Panc1 (cell line): ENCODE measurements around the gene ITK. TPM values are rescaled to one million over a fixed set of nuclear protein-coding genes. Genes with fewer than 3 reads are reported as not detected.

Experiments used
- ATAC-seq: fragments of 200-7000 bp; cut with Tn5 transposase; 2 replicates; pipeline ENCODE4 v1.9.1; 2020; ENCODE audit warnings: mild to moderate bottlenecking, moderate library complexity
- BruUV-seq: library from RNA; stranded (reverse); fragments of 400-500 nt; replicated peaks from 2 replicates; lab custom pipeline; 2021; lab: Mats Ljungman, UMichigan
- CTCF ChIA-PET: fragments of 300-600 bp; sonication (Branson Sonifier 250); formaldehyde crosslinking; loops from one replicate; lab custom pipeline; 2022; ENCODE audit warnings: antibody characterized with exemption; lab: Charles Lee
- POLR2A ChIA-PET: fragments of 300-600 bp; sonication (Branson Sonifier 250); formaldehyde crosslinking; loops from one replicate; lab custom pipeline; 2022; ENCODE audit warnings: antibody characterized with exemption; lab: Charles Lee
- DNase-seq: peaks from one replicate; pipeline ENCODE4 v3.0.0-alpha.2; 2010; ENCODE audit warnings: low read depth, low spot score
- H3K27ac ChIP-seq: 2 replicates; pipeline ENCODE4 v1.5.1; 2011; ENCODE audit warnings: mild to moderate bottlenecking, low read length, inconsistent platforms
- H3K27me3 ChIP-seq: fragments of 200-500 bp; sonication (Bioruptor generic); 2 replicates; pipeline ENCODE4 v1.6.0; 2014; ENCODE audit warnings: low read length, inconsistent platforms; ENCODE audit not compliant: control insufficient read depth, insufficient read depth
- H3K36me3 ChIP-seq: fragments of 200-500 bp; sonication (Bioruptor generic); 2 replicates; pipeline ENCODE4 v1.5.1; 2014; ENCODE audit warnings: inconsistent platforms, mild to moderate bottlenecking, low read length, moderate library complexity; ENCODE audit not compliant: control insufficient read depth, insufficient read depth
- H3K4me1 ChIP-seq: 2 replicates; pipeline ENCODE4 v1.5.1; 2011; ENCODE audit warnings: inconsistent platforms, mild to moderate bottlenecking, low read length, moderate library complexity; ENCODE audit not compliant: control insufficient read depth, insufficient read depth
- H3K4me3 ChIP-seq, 2 experiments: 2 replicates each; pipeline ENCODE4 v1.5.1; 2011 to 2012; ENCODE audit warnings: low read depth in 2 of 2, low read length in 2 of 2, mild to moderate bottlenecking in 2 of 2, inconsistent platforms in 1 of 2, moderate library complexity in 1 of 2
- H3K9me3 ChIP-seq: fragments of 200-500 bp; sonication (Bioruptor generic); 2 replicates; pipeline ENCODE4 v1.5.1; 2014; ENCODE audit warnings: low read depth, mild to moderate bottlenecking, inconsistent platforms, low read length, moderate library complexity; ENCODE audit not compliant: control insufficient read depth, insufficient read depth
- POLR2AphosphoS5 ChIP-seq: IDR thresholded peaks from 2 replicates; pipeline ENCODE4 v1.6.1; 2012; ENCODE audit warnings: mild to moderate bottlenecking, low read depth, low read length, moderate library complexity
- SIN3A ChIP-seq: IDR thresholded peaks from 2 replicates; pipeline ENCODE4 v1.6.1; 2012; ENCODE audit warnings: low read depth, mild to moderate bottlenecking, low read length, moderate library complexity, borderline replicate concordance; ENCODE audit not compliant: insufficient read depth
- TCF7L2 ChIP-seq: IDR thresholded peaks from 2 replicates; pipeline ENCODE4 v1.6.1; 2011; ENCODE audit warnings: mild to moderate bottlenecking, low read depth, low read length, inconsistent platforms
- in situ Hi-C: cut with HindIII; loops from 2 replicates; pipeline ENCODE4 v1.10.0; 2016; ENCODE audit warnings: low sequenced_read_pairs, low pct_unique_long_range_greater_than_20kb
- intact Hi-C: fragments of 100-400 bp; cut with micrococcal nuclease; formaldehyde crosslinking; loops from one replicate; pipeline ENCODE4 v1.10.0; 2022; ENCODE audit not compliant: unreplicated experiment
- total RNA-seq: library from RNA; stranded (reverse); gene quantifications from one replicate; pipeline ENCODE4 v1.2.1, GENCODE V29; 2021; ENCODE audit not compliant: unreplicated experiment
- TF ChIP-seq, protein P1 (sequence below): fragments of 450-650 bp; IDR thresholded peaks from 2 replicates; pipeline ENCODE4 v1.5.1; 2017; ENCODE audit warnings: mild to moderate bottlenecking
- TF ChIP-seq, protein P2 (sequence below), 2 experiments: IDR thresholded peaks; 2 replicates each; pipeline ENCODE4 v1.6.1; 2011 to 2012; ENCODE audit warnings: low read depth in 2 of 2, control low read depth in 1 of 2, low read length in 1 of 2, mild to moderate bottlenecking in 1 of 2, moderate library complexity in 1 of 2; ENCODE audit not compliant: insufficient read depth in 1 of 2

Gene ITK
- total RNA-seq, 1 experiment from 2014 or later: 0.26 TPM

DNA sequence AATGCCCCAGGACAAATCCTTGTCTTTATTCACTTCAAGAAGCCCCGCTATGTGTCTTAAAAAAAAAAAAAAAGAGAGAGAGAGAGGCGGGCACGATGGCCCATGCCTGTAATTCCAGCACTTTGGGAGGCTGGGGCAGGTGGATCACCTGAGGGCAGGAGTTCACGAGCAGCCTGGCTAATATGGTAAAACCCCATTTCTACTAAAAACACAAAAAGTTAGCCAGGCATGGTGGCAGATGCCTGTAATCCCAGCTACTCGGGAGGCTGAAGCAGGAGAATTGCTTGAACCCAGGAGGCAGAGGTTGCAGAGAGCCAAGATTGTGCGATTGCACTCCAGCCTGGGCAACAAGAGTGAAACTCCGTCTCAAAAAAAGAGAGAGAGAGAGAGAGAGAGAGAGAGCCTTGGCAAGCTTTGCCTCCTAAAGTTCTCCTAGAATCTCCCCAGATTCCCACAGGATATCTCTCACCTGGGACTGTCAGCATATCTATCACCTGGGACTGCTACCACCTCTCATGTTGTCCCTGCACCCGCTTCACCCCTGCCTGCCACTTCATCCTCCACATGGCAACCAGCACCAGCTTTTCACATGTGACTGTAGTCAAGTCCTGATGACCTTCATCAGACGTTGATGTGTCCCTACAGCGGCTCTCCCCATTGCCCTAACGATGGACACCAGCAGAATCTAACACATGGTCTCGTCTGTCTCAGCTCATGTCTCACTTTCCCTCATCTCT, 5.8 kb downstream of the ITK start:
- POLR2A ChIA-PET: no interaction called here
- TF ChIP-seq POLR2AphosphoS5 (no peak), SIN3A (no peak), TCF7L2 (no peak)
- TF ChIP-seq, protein P1, sequence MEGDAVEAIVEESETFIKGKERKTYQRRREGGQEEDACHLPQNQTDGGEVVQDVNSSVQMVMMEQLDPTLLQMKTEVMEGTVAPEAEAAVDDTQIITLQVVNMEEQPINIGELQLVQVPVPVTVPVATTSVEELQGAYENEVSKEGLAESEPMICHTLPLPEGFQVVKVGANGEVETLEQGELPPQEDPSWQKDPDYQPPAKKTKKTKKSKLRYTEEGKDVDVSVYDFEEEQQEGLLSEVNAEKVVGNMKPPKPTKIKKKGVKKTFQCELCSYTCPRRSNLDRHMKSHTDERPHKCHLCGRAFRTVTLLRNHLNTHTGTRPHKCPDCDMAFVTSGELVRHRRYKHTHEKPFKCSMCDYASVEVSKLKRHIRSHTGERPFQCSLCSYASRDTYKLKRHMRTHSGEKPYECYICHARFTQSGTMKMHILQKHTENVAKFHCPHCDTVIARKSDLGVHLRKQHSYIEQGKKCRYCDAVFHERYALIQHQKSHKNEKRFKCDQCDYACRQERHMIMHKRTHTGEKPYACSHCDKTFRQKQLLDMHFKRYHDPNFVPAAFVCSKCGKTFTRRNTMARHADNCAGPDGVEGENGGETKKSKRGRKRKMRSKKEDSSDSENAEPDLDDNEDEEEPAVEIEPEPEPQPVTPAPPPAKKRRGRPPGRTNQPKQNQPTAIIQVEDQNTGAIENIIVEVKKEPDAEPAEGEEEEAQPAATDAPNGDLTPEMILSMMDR: no peak
- TF ChIP-seq, protein P2, sequence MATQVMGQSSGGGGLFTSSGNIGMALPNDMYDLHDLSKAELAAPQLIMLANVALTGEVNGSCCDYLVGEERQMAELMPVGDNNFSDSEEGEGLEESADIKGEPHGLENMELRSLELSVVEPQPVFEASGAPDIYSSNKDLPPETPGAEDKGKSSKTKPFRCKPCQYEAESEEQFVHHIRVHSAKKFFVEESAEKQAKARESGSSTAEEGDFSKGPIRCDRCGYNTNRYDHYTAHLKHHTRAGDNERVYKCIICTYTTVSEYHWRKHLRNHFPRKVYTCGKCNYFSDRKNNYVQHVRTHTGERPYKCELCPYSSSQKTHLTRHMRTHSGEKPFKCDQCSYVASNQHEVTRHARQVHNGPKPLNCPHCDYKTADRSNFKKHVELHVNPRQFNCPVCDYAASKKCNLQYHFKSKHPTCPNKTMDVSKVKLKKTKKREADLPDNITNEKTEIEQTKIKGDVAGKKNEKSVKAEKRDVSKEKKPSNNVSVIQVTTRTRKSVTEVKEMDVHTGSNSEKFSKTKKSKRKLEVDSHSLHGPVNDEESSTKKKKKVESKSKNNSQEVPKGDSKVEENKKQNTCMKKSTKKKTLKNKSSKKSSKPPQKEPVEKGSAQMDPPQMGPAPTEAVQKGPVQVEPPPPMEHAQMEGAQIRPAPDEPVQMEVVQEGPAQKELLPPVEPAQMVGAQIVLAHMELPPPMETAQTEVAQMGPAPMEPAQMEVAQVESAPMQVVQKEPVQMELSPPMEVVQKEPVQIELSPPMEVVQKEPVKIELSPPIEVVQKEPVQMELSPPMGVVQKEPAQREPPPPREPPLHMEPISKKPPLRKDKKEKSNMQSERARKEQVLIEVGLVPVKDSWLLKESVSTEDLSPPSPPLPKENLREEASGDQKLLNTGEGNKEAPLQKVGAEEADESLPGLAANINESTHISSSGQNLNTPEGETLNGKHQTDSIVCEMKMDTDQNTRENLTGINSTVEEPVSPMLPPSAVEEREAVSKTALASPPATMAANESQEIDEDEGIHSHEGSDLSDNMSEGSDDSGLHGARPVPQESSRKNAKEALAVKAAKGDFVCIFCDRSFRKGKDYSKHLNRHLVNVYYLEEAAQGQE (IDR thresholded peaks at IDR 0.05; ENCODE audit: insufficient read depth in 1 of 2, low read depth in 2 of 2, low read length in 1 of 2): no peak
- intact Hi-C loops (no loop called here), in situ Hi-C loops (no loop called here)
- CTCF ChIA-PET: interaction anchor here (0.6 kb wide), 1 partner anchor 447 kb away, joined by 3 read pairs; no protein-coding TSS in a partner anchor
- Histone ChIP-seq H3K4me3 (no peak overlapping the region), H3K36me3 (no peaks in the 10 kb centered on the region), H3K9me3 (no peaks in the 10 kb centered on the region), H3K27me3 (no peaks in the 10 kb centered on the region), H3K4me1 (no peaks in the 10 kb centered on the region), H3K27ac (no peak overlapping the region)
- no peak for ATAC-seq
- no peak for DNase-seq
- BruUV-seq: no TSS peak

DNA sequence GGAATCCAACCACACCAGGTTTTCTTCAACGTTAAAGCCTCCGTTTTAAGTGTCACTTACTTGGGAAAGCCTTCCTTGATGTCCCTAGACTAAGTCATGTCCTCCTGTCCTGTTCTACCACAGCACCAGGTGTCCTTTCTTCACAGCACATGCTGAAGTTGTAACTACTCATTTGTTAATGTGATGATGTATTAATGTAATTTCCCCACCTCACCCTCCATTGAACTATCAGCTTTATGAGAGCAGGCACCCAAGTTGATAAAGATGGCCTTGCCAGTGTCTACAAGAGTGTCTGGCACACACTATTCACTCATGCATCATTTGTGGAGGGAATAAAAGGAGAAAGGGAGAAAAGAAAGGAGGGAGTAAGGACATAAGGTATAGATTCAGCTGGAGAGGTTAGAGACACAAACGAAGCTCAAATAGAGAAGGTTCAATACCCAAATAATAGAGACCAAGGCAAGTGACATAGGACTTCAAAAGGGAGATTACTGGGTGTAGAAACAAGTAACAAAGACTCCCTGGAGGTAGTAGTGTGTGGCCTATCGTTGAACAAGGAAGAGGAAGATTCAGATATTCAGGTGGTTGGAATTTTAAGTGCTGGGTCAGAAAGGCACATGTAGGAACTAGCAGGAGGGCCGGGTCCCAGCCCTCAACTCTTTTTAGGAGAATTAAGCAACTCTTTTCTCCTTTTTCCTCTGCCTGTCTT, 6.6 kb downstream of the ITK start:
- CTCF ChIA-PET: no interaction called here
- Histone ChIP-seq H3K27ac (no peak overlapping the region), H3K4me3 (no peak overlapping the region), H3K36me3 (no peaks in the 10 kb centered on the region), H3K9me3 (no peaks in the 10 kb centered on the region), H3K27me3 (no peaks in the 10 kb centered on the region; the same call in 1 of the 2 replicates), H3K4me1 (no peaks in the 10 kb centered on the region)
- intact Hi-C loops: no loop called here
- POLR2A ChIA-PET: no interaction called here
- no peak for TF ChIP-seq TCF7L2
- no peak for TF ChIP-seq POLR2AphosphoS5
- TF ChIP-seq, protein P1: no peak
- TF ChIP-seq, protein P2 (IDR thresholded peaks at IDR 0.05; ENCODE audit: insufficient read depth in 1 of 2, low read depth in 2 of 2, low read length in 1 of 2): no peak
- no peak for TF ChIP-seq SIN3A
- DNase-seq: no peak
- ATAC-seq: no peak
- no TSS peak for BruUV-seq
- in situ Hi-C loops: no loop called here
